HepG2 (cell line): Measurements from ENCODE around the gene MRS2. TPM values are rescaled to one million over a fixed set of nuclear protein-coding genes. Genes with fewer than 3 reads are reported as not detected.

ENCODE experiments used
- BATF2 ChIP-seq: sonication (generic); formaldehyde crosslinking; IDR thresholded peaks from 2 replicates; pipeline ENCODE4 v1.8.0; 2022; ENCODE audit warnings: mild to moderate bottlenecking, missing genetic modification reagents, moderate library complexity
- PLRG1 ChIP-seq: fragments of 450-650 bp; conservative IDR thresholded peaks from 2 replicates; pipeline ENCODE4 v1.6.1; 2016
- TMF1 ChIP-seq: sonication (generic); formaldehyde crosslinking; IDR thresholded peaks from 2 replicates; pipeline ENCODE4 v1.8.1; 2022; ENCODE audit warnings: low read depth, missing genetic modification reagents
- ZNF160 ChIP-seq: sonication (generic); formaldehyde crosslinking; IDR thresholded peaks from 2 replicates; pipeline ENCODE4 v1.8.0; 2022; ENCODE audit warnings: mild to moderate bottlenecking, inconsistent platforms, missing genetic modification reagents
- ZNF263 ChIP-seq: sonication (generic); formaldehyde crosslinking; IDR thresholded peaks from 2 replicates; pipeline ENCODE4 v1.4.0; 2020; ENCODE audit warnings: missing genetic modification reagents
- ZNF33B ChIP-seq: sonication (generic); formaldehyde crosslinking; IDR thresholded peaks from 2 replicates; pipeline ENCODE4 v1.5.1; 2020; ENCODE audit warnings: mild to moderate bottlenecking, missing genetic modification reagents
- ZNF543 ChIP-seq: sonication (generic); formaldehyde crosslinking; IDR thresholded peaks from 2 replicates; pipeline ENCODE4 v1.4.0; 2020; ENCODE audit warnings: mild to moderate bottlenecking, missing genetic modification reagents
- ZNF557 ChIP-seq: sonication (generic); formaldehyde crosslinking; IDR thresholded peaks from 2 replicates; pipeline ENCODE4 v1.4.0; 2020; ENCODE audit warnings: missing genetic modification reagents
- ZNF614 ChIP-seq: IDR thresholded peaks from 2 replicates; pipeline ENCODE4 v1.6.1; 2018; ENCODE audit warnings: missing biosample characterization, missing genetic modification reagents, inconsistent platforms, borderline replicate concordance
- ZNF660 ChIP-seq: sonication (generic); formaldehyde crosslinking; IDR thresholded peaks from 2 replicates; pipeline ENCODE4 v1.5.1; 2020; ENCODE audit warnings: mild to moderate bottlenecking, low read depth, missing genetic modification reagents, borderline replicate concordance
- ZNF775 ChIP-seq: sonication (generic); formaldehyde crosslinking; IDR thresholded peaks from 2 replicates; pipeline ENCODE4 v1.4.0; 2020; ENCODE audit warnings: missing genetic modification reagents, mild to moderate bottlenecking, moderate library complexity, borderline replicate concordance
- ZNF781 ChIP-seq: sonication (generic); formaldehyde crosslinking; IDR thresholded peaks from 2 replicates; pipeline ENCODE4 v1.5.1; 2020; ENCODE audit warnings: borderline replicate concordance, mild to moderate bottlenecking, missing genetic modification reagents; ENCODE audit errors: not compliant biosample characterization
- ZNF816 ChIP-seq: sonication (generic); formaldehyde crosslinking; IDR thresholded peaks from 2 replicates; pipeline ENCODE4 v1.8.0; 2022; ENCODE audit warnings: missing genetic modification reagents, mild to moderate bottlenecking, borderline replicate concordance
- polyA plus RNA-seq, 8 experiments: library from polyadenylated mRNA; depleted of rRNA in 3 of 8; stranded (reverse) in 7 of 8; unstranded in 1 of 8; fragments of >200 nt; fragmentation: Illumina TruSeq in 4 of 8; extraction: Trizol in 4 of 8; gene quantifications; 2 replicates each; pipeline versions ENCODE4 v1.2.1 to v1.2.3, GENCODE V29; 2011 to 2016; ENCODE audit warnings: low read depth in 4 of 8, missing spikeins in 1 of 8, mixed read lengths in 1 of 8; ENCODE audit not compliant: insufficient read depth in 1 of 8
- total RNA-seq, 5 experiments: library from RNA; depleted of rRNA; stranded (reverse); fragments of >200 nt; fragmentation: Illumina TruSeq; extraction: Trizol; gene quantifications; 2 replicates each; pipeline ENCODE4 v1.2.3, GENCODE V29; 2016; ENCODE audit warnings: low read depth in 1 of 5
- TF ChIP-seq, protein P1 (sequence below): sonication (generic); formaldehyde crosslinking; IDR thresholded peaks from 2 replicates; pipeline ENCODE4 v1.4.0; 2020; ENCODE audit warnings: missing genetic modification reagents, borderline replicate concordance
- TF ChIP-seq, protein P2 (sequence below): sonication (generic); formaldehyde crosslinking; IDR thresholded peaks from 2 replicates; pipeline ENCODE4 v1.5.1; 2020; ENCODE audit warnings: mild to moderate bottlenecking, missing genetic modification reagents, moderate library complexity
- TF ChIP-seq, protein P3 (sequence below): sonication (generic); formaldehyde crosslinking; IDR thresholded peaks from 2 replicates; pipeline ENCODE4 v1.8.0; 2022; ENCODE audit warnings: mild to moderate bottlenecking, missing genetic modification reagents, borderline replicate concordance
- TF ChIP-seq, protein P4 (sequence below): sonication (generic); formaldehyde crosslinking; IDR thresholded peaks from 2 replicates; pipeline ENCODE4 v1.9.0; 2021; ENCODE audit warnings: missing genetic modification reagents, borderline replicate concordance

Gene MRS2
- total and polyA plus RNA-seq, 2 of the 13 experiments (the other 11 are each of a cell fraction or from before 2014, with no cell fraction given) = 31.1 to 83.8 TPM

DNA sequence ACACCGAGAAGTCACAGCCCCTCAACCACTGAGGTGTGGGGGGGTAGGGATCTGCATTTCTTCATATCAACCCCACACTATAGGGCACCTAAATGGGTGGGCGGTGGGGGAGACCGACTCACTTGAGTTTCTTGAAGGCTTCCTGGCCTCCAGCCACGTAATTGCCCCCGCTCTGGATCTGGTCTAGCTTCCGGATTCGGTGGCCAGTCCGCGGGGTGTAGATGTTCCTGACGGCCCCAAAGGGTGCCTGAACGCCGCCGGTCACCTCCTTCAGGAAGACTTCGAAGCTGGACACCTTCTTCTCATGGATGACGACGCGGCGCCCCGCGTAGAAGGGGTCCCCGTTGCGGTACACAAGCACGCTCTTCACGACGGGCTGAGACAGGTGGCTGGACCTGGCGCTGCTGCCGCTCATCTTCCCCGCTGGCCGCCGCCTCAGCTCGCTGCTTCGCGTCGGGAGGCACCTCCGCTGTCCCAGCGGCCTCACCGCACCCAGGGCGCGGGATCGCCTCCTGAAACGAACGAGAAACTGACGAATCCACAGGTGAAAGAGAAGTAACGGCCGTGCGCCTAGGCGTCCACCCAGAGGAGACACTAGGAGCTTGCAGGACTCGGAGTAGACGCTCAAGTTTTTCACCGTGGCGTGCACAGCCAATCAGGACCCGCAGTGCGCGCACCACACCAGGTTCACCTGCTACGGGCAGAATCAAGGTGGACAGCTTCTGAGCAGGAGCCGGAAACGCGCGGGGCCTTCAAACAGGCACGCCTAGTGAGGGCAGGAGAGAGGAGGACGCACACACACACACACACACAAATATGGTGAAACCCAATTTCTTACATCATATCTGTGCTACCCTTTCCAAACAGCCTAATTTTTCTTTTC is 45.2 kb upstream of the MRS2 start, which contains the start of gene DCDC2 (continued):
- TF ChIP-seq ZNF775 (CRISPR knock-in tag) = 0 out of 2 replicates have a peak, but pooled peaks have one; percentile 76
- TF ChIP-seq ZNF160 (CRISPR knock-in tag) = peak; percentile 20; the same call in 1 of the 2 replicates
- TF ChIP-seq TMF1 (CRISPR knock-in tag) = peak; percentile 32; the same call in 1 of the 2 replicates
- TF ChIP-seq, protein P1, sequence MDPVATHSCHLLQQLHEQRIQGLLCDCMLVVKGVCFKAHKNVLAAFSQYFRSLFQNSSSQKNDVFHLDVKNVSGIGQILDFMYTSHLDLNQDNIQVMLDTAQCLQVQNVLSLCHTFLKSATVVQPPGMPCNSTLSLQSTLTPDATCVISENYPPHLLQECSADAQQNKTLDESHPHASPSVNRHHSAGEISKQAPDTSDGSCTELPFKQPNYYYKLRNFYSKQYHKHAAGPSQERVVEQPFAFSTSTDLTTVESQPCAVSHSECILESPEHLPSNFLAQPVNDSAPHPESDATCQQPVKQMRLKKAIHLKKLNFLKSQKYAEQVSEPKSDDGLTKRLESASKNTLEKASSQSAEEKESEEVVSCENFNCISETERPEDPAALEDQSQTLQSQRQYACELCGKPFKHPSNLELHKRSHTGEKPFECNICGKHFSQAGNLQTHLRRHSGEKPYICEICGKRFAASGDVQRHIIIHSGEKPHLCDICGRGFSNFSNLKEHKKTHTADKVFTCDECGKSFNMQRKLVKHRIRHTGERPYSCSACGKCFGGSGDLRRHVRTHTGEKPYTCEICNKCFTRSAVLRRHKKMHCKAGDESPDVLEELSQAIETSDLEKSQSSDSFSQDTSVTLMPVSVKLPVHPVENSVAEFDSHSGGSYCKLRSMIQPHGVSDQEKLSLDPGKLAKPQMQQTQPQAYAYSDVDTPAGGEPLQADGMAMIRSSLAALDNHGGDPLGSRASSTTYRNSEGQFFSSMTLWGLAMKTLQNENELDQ (CRISPR knock-in tag) = peak; percentile 11; the same call in 1 of the 2 replicates
- TF ChIP-seq, protein P2, sequence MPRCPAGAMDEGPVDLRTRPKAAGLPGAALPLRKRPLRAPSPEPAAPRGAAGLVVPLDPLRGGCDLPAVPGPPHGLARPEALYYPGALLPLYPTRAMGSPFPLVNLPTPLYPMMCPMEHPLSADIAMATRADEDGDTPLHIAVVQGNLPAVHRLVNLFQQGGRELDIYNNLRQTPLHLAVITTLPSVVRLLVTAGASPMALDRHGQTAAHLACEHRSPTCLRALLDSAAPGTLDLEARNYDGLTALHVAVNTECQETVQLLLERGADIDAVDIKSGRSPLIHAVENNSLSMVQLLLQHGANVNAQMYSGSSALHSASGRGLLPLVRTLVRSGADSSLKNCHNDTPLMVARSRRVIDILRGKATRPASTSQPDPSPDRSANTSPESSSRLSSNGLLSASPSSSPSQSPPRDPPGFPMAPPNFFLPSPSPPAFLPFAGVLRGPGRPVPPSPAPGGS = peak; percentile 94
- no peak; the same call in 1 of the 2 replicates for TF ChIP-seq ZNF557
- peak; percentile 61; the same call in 1 of the 2 replicates for TF ChIP-seq BATF2 (CRISPR knock-in tag)
- peak; percentile 89 for TF ChIP-seq ZNF781
- TF ChIP-seq ZNF543 (CRISPR knock-in tag) = peak; percentile 23; the same call in 1 of the 2 replicates
- TF ChIP-seq ZNF614 = peak; percentile 71; the same call in 1 of the 2 replicates
- TF ChIP-seq, protein P3, sequence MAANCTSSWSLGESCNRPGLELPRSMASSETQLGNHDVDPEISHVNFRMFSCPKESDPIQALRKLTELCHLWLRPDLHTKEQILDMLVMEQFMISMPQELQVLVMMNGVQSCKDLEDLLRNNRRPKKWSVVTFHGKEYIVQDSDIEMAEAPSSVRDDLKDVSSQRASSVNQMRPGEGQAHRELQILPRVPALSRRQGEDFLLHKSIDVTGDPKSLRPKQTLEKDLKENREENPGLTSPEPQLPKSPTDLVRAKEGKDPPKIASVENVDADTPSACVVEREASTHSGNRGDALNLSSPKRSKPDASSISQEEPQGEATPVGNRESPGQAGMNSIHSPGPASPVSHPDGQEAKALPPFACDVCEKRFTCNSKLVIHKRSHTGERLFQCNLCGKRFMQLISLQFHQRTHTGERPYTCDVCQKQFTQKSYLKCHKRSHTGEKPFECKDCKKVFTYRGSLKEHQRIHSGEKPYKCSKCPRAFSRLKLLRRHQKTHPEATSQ = peak; percentile 68; the same call in 1 of the 2 replicates
- TF ChIP-seq, protein P4, sequence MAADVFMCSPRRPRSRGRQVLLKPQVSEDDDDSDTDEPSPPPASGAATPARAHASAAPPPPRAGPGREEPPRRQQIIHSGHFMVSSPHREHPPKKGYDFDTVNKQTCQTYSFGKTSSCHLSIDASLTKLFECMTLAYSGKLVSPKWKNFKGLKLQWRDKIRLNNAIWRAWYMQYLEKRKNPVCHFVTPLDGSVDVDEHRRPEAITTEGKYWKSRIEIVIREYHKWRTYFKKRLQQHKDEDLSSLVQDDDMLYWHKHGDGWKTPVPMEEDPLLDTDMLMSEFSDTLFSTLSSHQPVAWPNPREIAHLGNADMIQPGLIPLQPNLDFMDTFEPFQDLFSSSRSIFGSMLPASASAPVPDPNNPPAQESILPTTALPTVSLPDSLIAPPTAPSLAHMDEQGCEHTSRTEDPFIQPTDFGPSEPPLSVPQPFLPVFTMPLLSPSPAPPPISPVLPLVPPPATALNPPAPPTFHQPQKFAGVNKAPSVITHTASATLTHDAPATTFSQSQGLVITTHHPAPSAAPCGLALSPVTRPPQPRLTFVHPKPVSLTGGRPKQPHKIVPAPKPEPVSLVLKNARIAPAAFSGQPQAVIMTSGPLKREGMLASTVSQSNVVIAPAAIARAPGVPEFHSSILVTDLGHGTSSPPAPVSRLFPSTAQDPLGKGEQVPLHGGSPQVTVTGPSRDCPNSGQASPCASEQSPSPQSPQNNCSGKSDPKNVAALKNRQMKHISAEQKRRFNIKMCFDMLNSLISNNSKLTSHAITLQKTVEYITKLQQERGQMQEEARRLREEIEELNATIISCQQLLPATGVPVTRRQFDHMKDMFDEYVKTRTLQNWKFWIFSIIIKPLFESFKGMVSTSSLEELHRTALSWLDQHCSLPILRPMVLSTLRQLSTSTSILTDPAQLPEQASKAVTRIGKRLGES (CRISPR knock-in tag) = no peak
- peak; percentile 60; the same call in 1 of the 2 replicates for TF ChIP-seq ZNF33B (CRISPR knock-in tag)
- no peak for TF ChIP-seq ZNF263
- TF ChIP-seq ZNF660 (CRISPR knock-in tag) = no peak; the same call in 1 of the 2 replicates
- TF ChIP-seq ZNF816 = peak; percentile 69
- TF ChIP-seq PLRG1 = no peak
